ENCODE data around the gene MAPK12. TPM values are rescaled to one million over a fixed set of nuclear protein-coding genes. Genes with fewer than 3 reads are reported as not detected.

The MAPK12 gene
- polyA plus RNA-seq, 1 donor from 2014 or later, result 36.7 TPM

DNA sequence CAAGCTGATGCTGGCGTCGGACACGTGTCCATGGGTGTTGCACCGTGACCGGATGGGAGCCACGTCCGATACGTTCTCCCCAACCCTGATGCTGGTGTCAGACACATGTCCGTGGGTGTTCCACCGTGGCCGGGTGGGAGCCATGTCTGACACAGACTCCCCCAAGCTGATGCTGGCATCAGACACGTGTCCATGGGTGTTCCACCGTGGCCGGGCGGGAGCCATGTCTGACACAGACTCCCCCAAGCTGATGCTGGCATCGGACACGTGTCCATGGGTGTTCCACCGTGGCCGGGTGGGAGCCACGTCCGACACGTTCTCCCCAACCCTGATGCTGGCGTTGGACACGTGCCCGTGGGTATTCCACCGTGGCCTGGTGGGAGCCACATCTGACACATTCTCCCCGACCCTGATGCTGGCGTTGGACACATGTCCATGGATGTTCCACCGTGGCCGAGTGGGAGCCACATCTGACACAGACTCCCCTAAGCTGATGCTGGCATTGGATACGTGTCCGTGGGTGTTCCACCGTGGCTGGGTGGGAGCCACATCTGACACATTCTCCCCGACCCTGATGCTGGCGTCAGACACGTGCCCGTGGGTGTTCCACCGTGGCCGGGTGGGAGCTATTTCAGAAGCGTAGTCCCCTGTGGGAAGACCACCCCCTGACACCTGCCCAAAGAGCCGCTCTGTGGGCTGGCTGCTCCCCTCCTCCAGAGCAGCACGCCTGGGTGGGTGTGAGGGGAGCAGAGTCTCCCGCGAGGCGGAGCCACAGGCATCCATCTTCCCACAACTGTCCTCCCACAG lies 40.7 kb downstream of the MAPK12 start:
- no peaks in the 10 kb centered on the region for H4K20me1 ChIP-seq (ENCODE audit: insufficient read depth)
- no peak overlapping the region for H3K4me3 ChIP-seq (ENCODE audit: low read length)
- H3F3A ChIP-seq (ENCODE audit: insufficient read depth, low read length, poor library complexity, severe bottlenecking), result no peaks in the 10 kb centered on the region

GRCh38 chr22:50219800-50220602 lies 41.5 kb downstream of the MAPK12 start:
- H3K9me3 ChIP-seq (ENCODE audit: low read length), result no peaks in the 10 kb centered on the region
- no peaks in the 10 kb centered on the region for H4K20me1 ChIP-seq (ENCODE audit: insufficient read depth)
- no peaks in the 10 kb centered on the region for H3K79me2 ChIP-seq (replicated peaks; ENCODE audit: insufficient read depth, low read length)
- H2AFZ ChIP-seq (ENCODE audit: low read depth, low read length), result no peak overlapping the region
- H3K9me2 ChIP-seq (ENCODE audit: insufficient read depth, low read length), result no peaks in the 10 kb centered on the region
- H3F3A ChIP-seq (ENCODE audit: insufficient read depth, low read length, poor library complexity, severe bottlenecking), result no peaks in the 10 kb centered on the region
- H3K9ac ChIP-seq (ENCODE audit: low read length), result no peak overlapping the region
- no peak overlapping the region for H3K27ac ChIP-seq (ENCODE audit: low read length)
- TF ChIP-seq TAF1 (IDR thresholded peaks at IDR 0.05; ENCODE audit: low read depth) (no peak), RAD21 (conservative IDR thresholded peaks at IDR 0.05) (no peak)
- TF ChIP-seq, protein P1, sequence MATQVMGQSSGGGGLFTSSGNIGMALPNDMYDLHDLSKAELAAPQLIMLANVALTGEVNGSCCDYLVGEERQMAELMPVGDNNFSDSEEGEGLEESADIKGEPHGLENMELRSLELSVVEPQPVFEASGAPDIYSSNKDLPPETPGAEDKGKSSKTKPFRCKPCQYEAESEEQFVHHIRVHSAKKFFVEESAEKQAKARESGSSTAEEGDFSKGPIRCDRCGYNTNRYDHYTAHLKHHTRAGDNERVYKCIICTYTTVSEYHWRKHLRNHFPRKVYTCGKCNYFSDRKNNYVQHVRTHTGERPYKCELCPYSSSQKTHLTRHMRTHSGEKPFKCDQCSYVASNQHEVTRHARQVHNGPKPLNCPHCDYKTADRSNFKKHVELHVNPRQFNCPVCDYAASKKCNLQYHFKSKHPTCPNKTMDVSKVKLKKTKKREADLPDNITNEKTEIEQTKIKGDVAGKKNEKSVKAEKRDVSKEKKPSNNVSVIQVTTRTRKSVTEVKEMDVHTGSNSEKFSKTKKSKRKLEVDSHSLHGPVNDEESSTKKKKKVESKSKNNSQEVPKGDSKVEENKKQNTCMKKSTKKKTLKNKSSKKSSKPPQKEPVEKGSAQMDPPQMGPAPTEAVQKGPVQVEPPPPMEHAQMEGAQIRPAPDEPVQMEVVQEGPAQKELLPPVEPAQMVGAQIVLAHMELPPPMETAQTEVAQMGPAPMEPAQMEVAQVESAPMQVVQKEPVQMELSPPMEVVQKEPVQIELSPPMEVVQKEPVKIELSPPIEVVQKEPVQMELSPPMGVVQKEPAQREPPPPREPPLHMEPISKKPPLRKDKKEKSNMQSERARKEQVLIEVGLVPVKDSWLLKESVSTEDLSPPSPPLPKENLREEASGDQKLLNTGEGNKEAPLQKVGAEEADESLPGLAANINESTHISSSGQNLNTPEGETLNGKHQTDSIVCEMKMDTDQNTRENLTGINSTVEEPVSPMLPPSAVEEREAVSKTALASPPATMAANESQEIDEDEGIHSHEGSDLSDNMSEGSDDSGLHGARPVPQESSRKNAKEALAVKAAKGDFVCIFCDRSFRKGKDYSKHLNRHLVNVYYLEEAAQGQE (IDR thresholded peaks at IDR 0.05; ENCODE audit: borderline replicate concordance), result no peak
- no peaks in the 10 kb centered on the region for H3K27me3 ChIP-seq (ENCODE audit: insufficient read depth, low read depth, low read length)
- H3K4me3 ChIP-seq (ENCODE audit: low read length), result no peak overlapping the region
- H3K4me2 ChIP-seq (ENCODE audit: low read length), result no peak overlapping the region
- H3K36me3 ChIP-seq (ENCODE audit: insufficient read depth, low read length), result no peaks in the 10 kb centered on the region

More for the DNA sequence above, 40.7 kb downstream of the MAPK12 start:
- TF ChIP-seq TAF1 (IDR thresholded peaks at IDR 0.05; ENCODE audit: low read depth) (no peak), EZH2 (IDR thresholded peaks at IDR 0.05; ENCODE audit: borderline replicate concordance, insufficient read depth, low read length, poor library complexity, severe bottlenecking) (no peak), POLR2AphosphoS5 (IDR thresholded peaks at IDR 0.05) (no peak), MXI1 (conservative IDR thresholded peaks at IDR 0.05; ENCODE audit: poor library complexity, severe bottlenecking) (no peak), RAD21 (conservative IDR thresholded peaks at IDR 0.05) (no peak), EP300 (conservative IDR thresholded peaks at IDR 0.05; ENCODE audit: poor library complexity, severe bottlenecking) (no peak), SMC3 (conservative IDR thresholded peaks at IDR 0.05; ENCODE audit: poor library complexity) (no peak), CTCF (IDR thresholded peaks at IDR 0.05; ENCODE audit: poor library complexity, severe bottlenecking) (no peak)
- TF ChIP-seq, protein P1 (IDR thresholded peaks at IDR 0.05; ENCODE audit: borderline replicate concordance), result no peak
- Histone ChIP-seq H3K27ac (ENCODE audit: low read length) (no peak overlapping the region), H2AFZ (ENCODE audit: low read depth, low read length) (no peak overlapping the region), H3K9me2 (ENCODE audit: insufficient read depth, low read length) (no peaks in the 10 kb centered on the region), H3K9me3 (ENCODE audit: low read length) (no peaks in the 10 kb centered on the region), H3K36me3 (ENCODE audit: insufficient read depth, low read length) (no peaks in the 10 kb centered on the region), H3K27me3 (ENCODE audit: insufficient read depth, low read depth, low read length) (no peaks in the 10 kb centered on the region), H3K9ac (ENCODE audit: low read length) (no peak overlapping the region), H3K4me2 (ENCODE audit: low read length) (no peak overlapping the region), H3K79me2 (replicated peaks; ENCODE audit: insufficient read depth, low read length) (no peaks in the 10 kb centered on the region)
